COLO668 (cell line): ENCODE data around the gene ERF.
"Not testable (repeated sequence)": the region's sequence is repeated elsewhere in the genome, so short reads cannot be mapped to it uniquely, and the experiment has no call there.

Experiments
- DNase-seq: peaks from one replicate; lab custom pipeline; 2025; ENCODE audit not compliant: unreplicated experiment; lab: John Stamatoyannopoulos, UW

Gene ERF

DNA sequence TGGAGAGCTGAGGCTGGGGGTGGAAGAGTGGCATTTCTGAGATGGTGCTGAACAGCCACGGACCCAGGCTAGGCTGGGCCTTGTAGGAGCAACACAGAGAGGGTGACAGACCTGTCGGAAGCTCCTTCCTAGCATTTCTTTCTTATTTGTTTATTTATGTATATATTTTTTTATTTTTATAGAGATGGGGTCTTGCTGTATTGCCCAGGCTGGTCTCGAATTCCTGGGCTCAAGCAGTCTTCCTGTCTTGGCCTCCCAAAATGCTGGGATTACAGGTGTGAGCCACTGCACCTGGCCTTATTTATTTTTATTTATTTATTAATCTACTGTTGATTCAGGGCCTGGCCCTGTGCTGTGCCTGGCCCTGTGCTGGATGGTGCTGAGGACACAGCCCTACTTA is 20.6 kb upstream of the ERF start:
- DNase-seq = no peak

DNA sequence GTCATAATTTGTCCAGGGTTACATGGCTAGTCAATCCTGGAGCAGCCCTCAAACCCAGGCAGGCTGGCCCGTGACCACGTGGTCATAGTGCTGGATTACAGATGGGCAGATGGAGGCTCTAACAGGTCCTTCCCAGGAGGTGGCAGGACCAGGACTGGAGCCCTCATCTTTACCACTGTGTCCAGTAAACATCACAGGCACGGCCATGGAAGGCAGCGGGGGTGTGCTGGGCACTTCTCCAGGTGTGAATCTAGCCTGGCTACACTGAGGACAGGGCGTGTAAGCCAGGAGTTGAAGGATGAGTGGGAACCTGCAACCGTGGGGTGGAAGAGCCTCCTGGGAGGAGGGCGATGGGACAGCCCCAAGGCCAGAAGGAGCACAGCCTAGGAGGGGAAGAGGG is 20.2 kb upstream of the ERF start:
- no peak for DNase-seq

- DNase-seq = no peak
Observed at GRCh38 chr19:42274065-42274682, 19.2 kb upstream of the ERF start.

- no peak for DNase-seq
Observed at GRCh38 chr19:42273407-42274064, 18.6 kb upstream of the ERF start.

DNA sequence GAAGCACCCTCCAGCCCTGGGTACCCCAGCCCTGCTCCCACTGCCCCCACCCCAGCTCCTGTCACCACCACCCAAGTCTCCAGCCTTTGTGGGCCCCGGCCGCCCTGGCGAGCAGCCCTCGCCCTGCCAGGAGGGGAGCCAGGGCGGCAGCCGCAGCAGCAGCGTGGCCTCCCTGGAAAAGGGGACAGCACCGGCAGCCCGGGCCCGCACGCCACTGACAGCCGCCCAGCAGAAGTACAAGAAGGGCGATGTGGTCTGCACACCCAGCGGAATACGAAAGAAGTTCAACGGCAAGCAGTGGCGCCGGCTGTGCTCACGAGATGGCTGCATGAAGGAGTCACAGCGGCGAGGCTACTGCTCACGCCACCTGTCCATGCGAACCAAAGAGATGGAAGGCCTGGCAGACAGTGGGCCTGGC is 18.1 kb upstream of the ERF start:
- DNase-seq = no peak

DNA sequence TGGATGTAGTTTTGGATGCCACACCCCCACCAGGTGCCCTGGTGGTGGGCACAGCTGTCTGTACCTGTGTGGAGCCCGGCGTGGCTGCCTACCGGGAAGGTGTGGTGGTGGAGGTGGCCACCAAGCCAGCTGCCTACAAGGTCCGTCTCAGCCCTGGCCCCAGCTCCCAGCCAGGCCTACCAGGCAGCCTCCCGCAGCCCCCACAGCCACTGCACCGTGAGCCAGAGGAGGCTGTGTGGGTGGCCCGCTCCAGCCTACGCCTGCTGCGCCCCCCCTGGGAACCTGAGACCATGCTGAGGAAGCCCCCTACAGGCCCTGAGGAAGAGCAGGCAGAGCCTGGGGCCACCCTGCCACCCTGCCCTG is 17.6 kb upstream of the ERF start:
- no peak for DNase-seq

DNA sequence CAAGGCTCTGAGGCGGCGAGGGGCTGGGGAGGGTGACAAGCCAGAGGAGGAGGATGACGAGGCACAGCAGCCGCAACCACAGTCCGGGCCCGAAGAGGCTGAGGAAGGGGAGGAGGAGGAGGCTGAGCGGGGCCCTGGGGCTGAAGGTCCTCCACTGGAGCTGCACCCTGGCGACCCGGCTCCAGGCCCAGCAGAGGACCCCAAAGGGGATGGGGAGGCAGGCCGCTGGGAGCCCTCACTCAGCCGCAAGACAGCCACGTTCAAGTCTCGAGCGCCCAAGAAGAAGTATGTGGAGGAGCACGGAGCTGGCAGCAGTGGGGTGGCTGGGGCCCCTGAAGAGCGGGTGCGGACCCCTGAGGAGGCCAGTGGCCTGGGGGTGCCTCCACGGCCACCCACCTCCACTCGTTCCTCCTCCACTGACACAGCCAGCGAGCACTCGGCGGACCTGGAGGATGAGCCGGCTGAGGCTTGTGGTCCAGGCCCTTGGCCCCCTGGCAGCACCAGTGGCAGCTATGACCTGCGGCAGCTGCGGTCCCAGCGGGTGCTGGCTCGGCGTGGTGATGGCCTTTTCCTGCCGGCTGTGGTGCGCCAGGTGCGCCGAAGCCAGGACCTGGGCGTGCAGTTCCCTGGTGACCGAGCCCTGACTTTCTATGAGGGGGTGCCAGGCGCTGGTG is 17.1 kb upstream of the ERF start:
- no peak for DNase-seq

DNA sequence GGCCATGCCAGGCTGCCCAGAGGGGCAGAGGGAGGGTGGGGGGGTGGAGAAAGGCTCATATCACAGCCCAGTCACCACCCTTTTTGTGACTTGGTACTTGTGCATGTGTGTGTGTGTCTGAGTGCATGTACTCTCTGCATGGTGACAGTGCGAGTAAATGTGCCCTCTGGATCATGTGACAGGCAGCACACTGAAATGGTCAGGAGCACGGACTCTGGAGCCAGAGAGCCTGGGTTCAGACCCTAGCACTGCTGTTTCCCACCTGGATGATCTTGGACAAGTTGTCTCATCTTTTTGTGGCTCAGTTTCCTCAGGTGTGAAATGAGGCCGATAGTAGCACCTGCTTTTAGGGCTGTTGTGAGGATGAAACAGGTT is 16.1 kb upstream of the ERF start:
- DNase-seq = no peak

- peak; percentile 62 for DNase-seq
Observed at GRCh38 chr19:42270346-42271044, 15.6 kb upstream of the ERF start.

GRCh38 chr19:42269478-42270345 is 14.8 kb upstream of the ERF start:
- DNase-seq = no peak

DNA sequence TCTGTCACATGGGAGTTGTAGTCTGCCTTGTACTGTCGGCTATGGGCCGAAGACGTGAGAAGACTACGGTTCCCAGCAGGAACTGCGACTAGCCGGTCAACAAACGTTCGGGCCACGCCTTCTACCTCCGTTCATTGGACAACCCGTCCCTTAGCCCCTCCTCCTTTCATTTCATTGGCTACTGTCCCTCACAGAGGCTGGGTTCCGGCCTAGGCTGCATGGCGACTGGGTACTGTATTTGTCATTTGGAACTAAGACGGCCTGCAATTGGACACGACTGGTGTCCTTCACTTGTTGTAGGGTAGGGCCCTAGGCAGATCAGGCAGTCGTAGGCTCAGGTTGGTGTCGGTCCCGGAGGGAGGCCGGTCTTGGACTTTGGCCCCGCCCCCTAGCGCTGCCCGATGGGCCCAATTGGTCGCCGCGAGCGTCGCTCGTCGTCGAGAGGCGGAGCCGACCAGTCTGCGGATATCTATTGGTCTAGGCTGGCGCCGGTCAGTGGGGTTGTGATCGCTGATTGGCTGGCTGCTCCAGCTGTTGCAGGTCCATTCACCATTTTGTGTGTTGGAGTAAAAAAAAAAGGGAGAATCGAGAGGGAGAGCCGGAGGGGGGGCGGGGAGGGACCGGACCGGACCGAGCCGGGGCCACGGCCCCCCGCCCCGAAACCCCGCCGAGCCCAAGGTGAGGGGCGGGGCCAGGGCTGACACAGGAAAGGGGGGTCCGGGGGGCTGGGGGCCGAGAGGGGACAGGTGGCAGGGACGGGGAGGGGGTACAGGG is 14.0 kb upstream of the ERF start, which contains the start of gene CIC:
Gene CIC (plus strand): TSS at position 549 of the 774 bp plus-strand sequence. CDS start 2,532 bp downstream, outside the sequence.
- DNase-seq = peak; percentile 100

GRCh38 chr19:42268142-42268703 is 13.3 kb upstream of the ERF start:
- peak; percentile 98 for DNase-seq

DNA sequence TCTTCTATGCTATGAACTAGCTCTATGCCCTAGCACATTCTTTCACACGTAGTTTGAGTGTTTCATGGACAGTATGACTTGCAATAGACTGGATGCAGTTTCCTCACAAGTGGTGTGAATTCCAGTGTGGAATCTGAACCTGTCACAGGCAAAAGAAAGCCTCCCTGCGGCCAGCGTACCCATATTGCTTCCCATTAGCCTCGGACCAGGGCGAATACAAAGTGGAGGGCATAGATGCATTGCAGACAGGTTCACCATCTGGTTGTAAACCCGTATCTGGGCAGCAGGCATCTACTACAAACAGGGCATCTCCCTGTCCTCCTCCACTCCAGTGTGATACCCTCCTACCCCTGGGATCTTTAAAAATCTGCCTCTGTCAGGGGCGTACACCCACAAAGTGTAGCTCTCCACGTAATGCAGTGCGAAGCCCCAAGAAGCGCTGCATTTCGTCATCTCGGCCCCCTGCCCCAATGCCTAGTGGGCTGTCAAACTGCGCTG is 12.8 kb upstream of the ERF start:
- DNase-seq = peak; percentile 23

DNA sequence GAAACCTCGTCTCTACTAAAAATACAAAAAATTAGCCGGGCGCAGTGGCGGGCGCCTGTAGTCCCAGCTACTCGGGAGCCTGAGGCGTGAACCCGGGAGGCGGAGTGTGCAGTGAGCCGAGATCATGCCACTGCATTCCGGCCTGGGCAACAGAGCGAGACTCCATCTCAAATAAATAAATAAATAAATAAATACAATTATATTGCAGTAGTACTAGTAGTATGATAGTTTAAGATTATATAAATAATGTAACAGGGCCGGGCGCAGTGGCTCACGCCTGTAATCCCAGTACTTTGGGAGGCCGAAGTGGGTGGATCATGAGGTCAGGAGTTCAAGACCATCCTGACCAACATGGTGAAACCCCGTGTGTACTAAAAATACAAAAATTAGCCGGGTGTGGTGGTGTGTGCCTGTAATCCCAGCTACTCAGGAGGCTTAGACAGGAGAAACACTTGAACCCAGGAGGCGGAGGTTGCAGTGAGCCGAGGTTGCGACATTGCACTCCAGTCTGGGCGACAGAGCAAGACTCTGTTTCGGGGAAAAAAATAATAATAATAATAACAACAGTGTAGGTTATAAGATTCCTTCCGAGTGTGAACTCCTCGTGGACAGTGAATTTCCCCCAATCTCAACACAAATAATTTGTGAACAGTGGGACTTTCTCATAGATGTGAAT is 12.1 kb upstream of the ERF start:
- DNase-seq = not testable (repeated sequence)

DNA sequence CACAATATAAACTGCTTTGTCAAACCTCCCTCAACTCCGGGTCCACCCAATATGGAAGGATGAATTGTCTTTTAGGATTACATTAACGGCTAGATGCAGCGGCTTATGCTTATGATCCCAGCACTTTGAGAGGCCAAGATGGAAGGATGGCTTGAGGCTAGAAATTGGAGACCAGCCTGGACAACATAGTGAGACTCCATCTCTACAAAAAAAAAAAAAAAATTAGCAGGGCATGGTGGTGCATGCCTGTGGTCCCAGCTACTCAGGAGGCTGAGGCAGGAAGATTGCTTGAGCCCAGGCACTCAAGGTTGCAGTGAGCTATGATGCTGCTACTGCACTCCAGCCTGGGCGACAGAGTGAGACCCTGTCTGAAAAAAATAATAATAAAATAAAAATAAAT is 11.2 kb upstream of the ERF start:
- DNase-seq = not testable (repeated sequence)

DNA sequence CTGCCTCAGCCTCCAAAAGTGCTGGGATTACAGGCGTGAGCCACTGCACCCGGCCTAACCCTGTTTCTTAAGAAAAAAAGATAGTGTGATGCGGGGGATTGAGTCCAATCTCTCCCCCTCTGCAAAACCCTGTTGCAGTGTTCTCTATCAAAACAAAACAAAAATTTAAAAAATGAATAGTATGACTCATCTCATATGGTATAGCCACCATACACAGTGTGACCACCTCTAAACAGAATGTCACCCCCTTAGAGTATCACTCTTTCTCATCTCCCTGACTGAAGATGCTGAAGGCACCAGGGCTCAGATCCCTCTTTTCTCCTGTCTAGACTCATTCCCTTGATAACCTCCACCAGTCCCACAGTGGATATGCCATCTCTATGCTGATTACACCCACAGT is 6.8 kb upstream of the ERF start:
- DNase-seq = no peak

DNA sequence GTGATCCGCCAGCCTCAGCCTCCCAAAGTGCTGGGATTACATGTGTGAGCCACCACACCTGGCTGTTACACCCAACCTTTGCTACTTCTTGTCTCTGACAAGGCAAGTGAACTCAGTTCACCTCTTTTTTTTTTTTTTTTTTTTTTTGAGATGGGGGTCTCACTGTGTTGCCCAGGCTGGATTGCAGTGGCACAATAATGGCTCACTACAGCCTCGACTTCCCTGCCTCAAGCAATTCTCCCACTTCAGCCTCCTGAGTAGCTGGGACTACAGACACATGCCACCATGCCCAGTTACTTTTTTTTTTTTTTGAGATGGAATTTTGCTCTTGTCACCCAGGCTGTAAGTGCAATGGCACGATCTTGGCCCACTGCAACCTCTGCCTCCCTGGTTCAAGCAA is 2.9 kb upstream of the ERF start:
- not testable (repeated sequence) for DNase-seq

- peak; percentile 33 for DNase-seq
Observed at GRCh38 chr19:42255766-42256745, 1.1 kb upstream of the ERF start.
